Hepatocyte (in vitro differentiated cells): Measurements from ENCODE around the gene SUN3.

Experiments used
- EZH2 ChIP-seq: fragments of 200-600 bp; sonication (generic); IDR thresholded peaks from 2 replicates; pipeline ENCODE4 v1.6.1; 2016; ENCODE audit warnings: antibody characterized with exemption, mild to moderate bottlenecking, borderline replicate concordance
- EZH2phosphoT487 ChIP-seq: fragments of 200-600 bp; sonication (generic); IDR thresholded peaks from one replicate; pipeline ENCODE4 v1.6.1; 2018; ENCODE audit warnings: antibody characterized with exemption, mild to moderate bottlenecking, low read depth, moderate library complexity; ENCODE audit not compliant: unreplicated experiment, severe bottlenecking
- TF ChIP-seq, protein P1 (sequence below): fragments of 200-600 bp; sonication (generic); IDR thresholded peaks from 2 replicates; pipeline ENCODE4 v1.5.1; 2016; ENCODE audit warnings: antibody characterized with exemption, mild to moderate bottlenecking; ENCODE audit not compliant: poor library complexity

DNA sequence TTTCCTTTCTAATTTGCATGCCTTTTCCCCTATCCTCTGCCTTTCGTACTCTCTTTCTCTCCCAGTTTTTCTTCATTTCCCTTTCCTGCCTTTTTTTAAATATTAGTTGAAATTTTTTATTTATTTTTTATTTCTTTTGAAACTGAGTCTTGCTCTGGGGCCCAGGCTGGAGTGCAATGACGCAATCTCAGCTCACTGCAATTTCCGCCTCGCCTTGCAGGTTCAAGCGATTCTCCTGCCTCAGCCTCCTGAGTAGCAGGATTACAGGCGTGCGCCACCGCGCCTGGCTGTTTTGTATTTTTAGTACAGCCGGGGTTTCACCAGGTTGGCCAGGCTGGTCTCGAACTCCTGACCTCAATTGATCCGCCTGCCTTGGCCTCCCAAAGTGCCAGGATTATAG is 29.5 kb downstream of the SUN3 start:
- TF ChIP-seq, protein P1, sequence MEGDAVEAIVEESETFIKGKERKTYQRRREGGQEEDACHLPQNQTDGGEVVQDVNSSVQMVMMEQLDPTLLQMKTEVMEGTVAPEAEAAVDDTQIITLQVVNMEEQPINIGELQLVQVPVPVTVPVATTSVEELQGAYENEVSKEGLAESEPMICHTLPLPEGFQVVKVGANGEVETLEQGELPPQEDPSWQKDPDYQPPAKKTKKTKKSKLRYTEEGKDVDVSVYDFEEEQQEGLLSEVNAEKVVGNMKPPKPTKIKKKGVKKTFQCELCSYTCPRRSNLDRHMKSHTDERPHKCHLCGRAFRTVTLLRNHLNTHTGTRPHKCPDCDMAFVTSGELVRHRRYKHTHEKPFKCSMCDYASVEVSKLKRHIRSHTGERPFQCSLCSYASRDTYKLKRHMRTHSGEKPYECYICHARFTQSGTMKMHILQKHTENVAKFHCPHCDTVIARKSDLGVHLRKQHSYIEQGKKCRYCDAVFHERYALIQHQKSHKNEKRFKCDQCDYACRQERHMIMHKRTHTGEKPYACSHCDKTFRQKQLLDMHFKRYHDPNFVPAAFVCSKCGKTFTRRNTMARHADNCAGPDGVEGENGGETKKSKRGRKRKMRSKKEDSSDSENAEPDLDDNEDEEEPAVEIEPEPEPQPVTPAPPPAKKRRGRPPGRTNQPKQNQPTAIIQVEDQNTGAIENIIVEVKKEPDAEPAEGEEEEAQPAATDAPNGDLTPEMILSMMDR, result no peak
- TF ChIP-seq EZH2 (no peak), EZH2phosphoT487 (no peak)
